ENCODE data around the gene ZNG1E.
A peak's percentile ranks its signal among the peaks of the same experiment; 100 is the strongest.
"Not testable (repeated sequence)": the region's sequence is repeated elsewhere in the genome, so short reads cannot be mapped to it uniquely, and the experiment has no call there.

ZNG1E gene

GRCh38 chr9:65675589-65676021 is at the start of gene ZNG1E:
TSS of gene ZNG1E (plus strand) at chr9:65675928. CDS start at chr9:65675977, 49 bp downstream.
- peak; percentile 76 for DNase-seq
- not testable (repeated sequence) for H3K36me3 Mint-ChIP-seq, H3K4me1 Mint-ChIP-seq

DNA sequence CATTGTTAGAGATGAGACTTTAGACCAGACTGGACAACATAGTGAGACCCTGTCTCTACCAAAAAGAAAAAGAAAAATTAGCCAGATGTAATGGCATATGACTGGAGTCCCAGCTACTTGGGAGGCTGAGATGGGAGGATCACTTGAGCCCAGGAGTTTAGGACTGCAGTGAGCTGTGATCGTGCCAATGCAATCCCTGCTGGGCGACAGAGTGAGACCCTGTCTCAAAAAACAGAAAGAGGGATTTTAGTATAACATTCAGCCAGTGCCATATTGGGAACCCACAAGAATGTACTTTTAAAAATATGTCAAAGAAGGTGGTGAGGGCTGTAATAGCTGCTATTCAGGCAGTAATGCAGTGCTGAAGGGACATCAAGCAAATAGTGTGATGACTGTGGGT is 2.1 kb upstream of the ZNG1E start:
- not testable (repeated sequence) for H3K27me3 Mint-ChIP-seq

More at GRCh38 chr9:65675589-65676021, at the start of gene ZNG1E:
- H3K4me3 Mint-ChIP-seq, result peak within 1 kb of the TSS; percentile 74
- H3K27me3 Mint-ChIP-seq, CTCF ChIA-PET, H3K9me3 Mint-ChIP-seq: not testable (repeated sequence)
- peak within 1 kb of the TSS; percentile 74 for H3K27ac Mint-ChIP-seq

DNA sequence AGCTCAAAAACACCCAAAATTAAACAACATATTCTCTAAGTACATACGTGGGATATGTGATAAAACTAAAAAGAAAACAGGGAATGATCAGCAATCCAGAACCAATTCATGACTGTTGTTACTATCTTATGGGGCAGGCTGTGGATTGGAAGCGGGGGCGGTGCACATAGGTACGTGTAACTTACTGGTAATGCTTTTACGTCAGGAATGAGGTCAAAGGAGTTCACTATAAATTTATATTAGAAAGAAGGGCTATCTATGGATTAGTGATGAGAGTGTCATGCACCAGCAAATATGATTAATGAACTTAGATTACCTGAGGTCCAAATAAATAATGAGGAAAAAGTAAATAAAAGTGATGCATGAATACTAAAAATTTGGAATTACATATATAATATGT is 710 bp upstream of the ZNG1E start:
- peak overlapping the region; percentile 55 for H3K4me3 Mint-ChIP-seq
- H3K27me3 Mint-ChIP-seq, H3K4me1 Mint-ChIP-seq, H3K9me3 Mint-ChIP-seq, H3K36me3 Mint-ChIP-seq, CTCF ChIA-PET, H3K27ac Mint-ChIP-seq, DNase-seq: not testable (repeated sequence)

More for the DNA sequence above, 2.1 kb upstream of the ZNG1E start:
- H3K36me3 Mint-ChIP-seq, H3K9me3 Mint-ChIP-seq, H3K27ac Mint-ChIP-seq, H3K4me3 Mint-ChIP-seq, CTCF ChIA-PET, H3K4me1 Mint-ChIP-seq, DNase-seq: not testable (repeated sequence)

DNA sequence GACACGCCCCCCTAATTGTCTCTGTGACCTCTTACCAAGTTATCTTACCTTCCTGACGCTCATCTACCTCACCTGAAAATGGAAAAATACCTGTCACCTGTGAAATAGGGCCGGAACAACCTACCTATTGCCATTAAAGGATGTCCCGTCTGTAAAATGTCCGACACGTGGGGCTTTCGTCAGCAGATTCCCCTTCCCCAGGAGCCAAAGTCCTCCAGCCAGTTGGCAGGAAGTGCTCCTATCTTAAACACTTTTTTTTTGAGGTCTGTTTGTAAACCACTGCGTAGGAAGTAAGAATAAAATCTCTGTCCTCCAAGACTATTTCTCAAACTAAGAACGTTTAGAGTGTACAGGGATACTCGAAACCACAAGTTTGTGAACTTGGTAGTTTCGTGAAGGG is 661 bp downstream of the ZNG1E start:
- H3K4me1 Mint-ChIP-seq, CTCF ChIA-PET, H3K9me3 Mint-ChIP-seq, H3K27me3 Mint-ChIP-seq, H3K36me3 Mint-ChIP-seq: not testable (repeated sequence)
- peak; percentile 41 for DNase-seq
- Mint-ChIP-seq H3K4me3 (peak overlapping the region; percentile 74), H3K27ac (peak overlapping the region; percentile 71)

- H3K9me3 Mint-ChIP-seq, H3K27ac Mint-ChIP-seq, H3K4me3 Mint-ChIP-seq, H3K36me3 Mint-ChIP-seq, H3K4me1 Mint-ChIP-seq, DNase-seq, H3K27me3 Mint-ChIP-seq, CTCF ChIA-PET: not testable (repeated sequence)
These were observed 2.8 kb downstream of the ZNG1E start for GRCh38 chr9:65678533-65678932.

DNA sequence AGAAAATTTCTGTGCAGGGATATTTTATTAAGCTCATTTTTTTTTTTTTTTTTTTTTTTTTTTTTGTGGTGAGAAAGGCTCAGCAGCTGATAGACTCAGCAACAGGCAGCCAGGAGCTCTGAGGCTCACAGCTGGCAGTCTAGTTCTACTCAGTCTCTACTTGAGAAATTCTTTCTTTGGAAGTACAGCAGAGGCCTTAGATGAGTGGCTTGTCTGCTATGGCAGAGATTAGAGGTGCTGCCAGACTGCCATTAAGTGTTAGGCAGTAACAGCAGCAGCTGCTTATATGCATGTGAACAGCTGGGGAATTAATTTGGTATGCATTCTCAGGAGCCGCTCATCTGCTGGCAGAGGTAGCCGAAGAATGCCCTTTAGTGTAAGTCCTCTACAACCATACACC is 27.8 kb downstream of the ZNG1E start:
- H3K27ac Mint-ChIP-seq, H3K9me3 Mint-ChIP-seq, DNase-seq, CTCF ChIA-PET, H3K27me3 Mint-ChIP-seq, H3K4me3 Mint-ChIP-seq, H3K4me1 Mint-ChIP-seq, H3K36me3 Mint-ChIP-seq: not testable (repeated sequence)

GRCh38 chr9:65714445-65714844 is 38.7 kb downstream of the ZNG1E start:
- H3K36me3 Mint-ChIP-seq, H3K9me3 Mint-ChIP-seq, H3K27ac Mint-ChIP-seq, H3K27me3 Mint-ChIP-seq, CTCF ChIA-PET, H3K4me1 Mint-ChIP-seq, DNase-seq, H3K4me3 Mint-ChIP-seq: not testable (repeated sequence)

DNA sequence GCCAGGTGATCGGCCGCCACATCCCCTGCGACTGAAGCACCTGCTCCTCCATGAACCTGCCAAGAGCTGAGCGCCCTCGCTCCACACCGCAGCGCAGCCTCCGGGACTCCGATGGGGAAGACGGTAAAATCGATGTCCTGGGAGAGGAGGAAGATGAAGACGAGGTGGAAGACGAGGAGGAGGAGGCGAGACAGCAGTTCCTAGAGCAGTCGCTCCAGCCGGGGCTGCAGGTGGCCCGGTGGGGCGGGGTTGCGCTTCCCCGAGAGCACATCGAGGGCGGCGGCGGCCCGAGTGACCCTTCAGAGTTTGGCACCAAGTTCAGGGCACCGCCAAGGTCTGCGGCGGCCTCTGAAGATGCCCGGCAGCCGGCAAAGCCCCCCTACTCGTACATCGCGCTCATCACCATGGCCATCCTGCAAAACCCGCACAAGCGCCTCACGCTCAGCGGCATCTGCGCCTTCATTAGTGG is 61.4 kb downstream of the ZNG1E start, which contains the start of gene FOXD4L4:
FOXD4L4 (plus strand) TSS at position 51 of the 469 bp plus-strand sequence; CDS start at position 51, 0 bp downstream.
- DNase-seq, H3K9me3 Mint-ChIP-seq, H3K4me1 Mint-ChIP-seq, H3K4me3 Mint-ChIP-seq, H3K36me3 Mint-ChIP-seq, H3K27ac Mint-ChIP-seq, CTCF ChIA-PET: not testable (repeated sequence)
- peaks cover 15% of the 10 kb centered on the region for H3K27me3 Mint-ChIP-seq

- H3K36me3 Mint-ChIP-seq, H3K4me3 Mint-ChIP-seq, H3K9me3 Mint-ChIP-seq, CTCF ChIA-PET, DNase-seq, H3K27ac Mint-ChIP-seq, H3K4me1 Mint-ChIP-seq: not testable (repeated sequence)
- H3K27me3 Mint-ChIP-seq, result peaks cover 15% of the 10 kb centered on the region
These were observed 62.4 kb downstream of the ZNG1E start for GRCh38 chr9:65738133-65738532.
